ENCODE measurements around the gene CCDC122. TPM values are rescaled to one million over a fixed set of nuclear protein-coding genes. Genes with fewer than 3 reads are reported as not detected.

The CCDC122 gene
- total and polyA plus RNA-seq, 2 donors (not counting 3 experiments of a cell fraction or from before 2014, with no cell fraction given) = 0.57 to 7.5 TPM

- Histone ChIP-seq H4K20me1 (replicated peaks; ENCODE audit: control insufficient read depth, extremely low read depth, insufficient read depth, low read length) (peaks cover 2% of the 10 kb centered on the region), H3K9me3 (replicated peaks; ENCODE audit: control insufficient read depth, insufficient read depth, low read length) (no peaks in the 10 kb centered on the region), H3K36me3 (ENCODE audit: control insufficient read depth in 2 of 2, extremely low read depth in 1 of 2, insufficient read depth in 2 of 2, low read length in 2 of 2) (no peaks in the 10 kb centered on the region), H3K27me3 (ENCODE audit: control insufficient read depth in 2 of 2, insufficient read depth in 2 of 2, low read length in 2 of 2) (no peaks in the 10 kb centered on the region), H3K79me2 (ENCODE audit: control insufficient read depth, insufficient read depth, low read length) (no peaks in the 10 kb centered on the region), H3K9ac (replicated peaks; ENCODE audit: extremely low read depth, insufficient read depth, low read length) (peak within 1 kb of the TSS; percentile 98), H3K4me3 (replicated peaks in 1 of 3; ENCODE audit: insufficient read depth in 1 of 3, low read depth in 1 of 3, low read length in 3 of 3) (peak within 1 kb of the TSS; percentile 71 to 92 (median 76)), H2AFZ (ENCODE audit: low read depth, low read length) (peak within 1 kb of the TSS; percentile 100), H3K27ac (ENCODE audit: insufficient read depth, low read depth, low read length) (peak within 1 kb of the TSS; percentile 90), H3K4me1 (ENCODE audit: control insufficient read depth, extremely low read depth, insufficient read depth, low read length) (peaks cover 11% of the 10 kb centered on the region), H3K9me1 (replicated peaks; ENCODE audit: control insufficient read depth, extremely low read depth, insufficient read depth, low read length) (no peaks in the 10 kb centered on the region), H3K4me2 (ENCODE audit: insufficient read depth, low read length) (peak within 1 kb of the TSS; percentile 91)
- dilution Hi-C loops (cut with MboI; ENCODE audit: extremely low pct_ligation_motif_present, low sequenced_read_pairs) = no loop called here
- DNase-seq (ENCODE audit: low read depth, low spot score) (peak; percentile 28), FAIRE-seq (no peak)
- ChIA-PET CTCF (interaction anchor here (1.0 to 3.1 kb wide), 6 partner anchors 10 to 855 kb away, joined by 3 to 11 read pairs (median 7); no protein-coding TSS in a partner anchor), POLR2A (interaction anchor here (1.2 kb wide), 2 partner anchors 557 to 888 kb away, joined by 3 read pairs; partner anchors contain the start of gene EPSTI1)
- TF ChIP-seq MYC (IDR thresholded peaks at IDR 0.05; ENCODE audit: low read depth, low read length) (no peak), CTCF (IDR thresholded peaks at IDR 0.05; ENCODE audit: extremely low read depth in 1 of 2, insufficient read depth in 1 of 2, low read depth in 1 of 2, low read length in 2 of 2) (no peak), POLR2AphosphoS5 (IDR thresholded peaks at IDR 0.05; ENCODE audit: insufficient read depth, low read depth, low read length) (no peak), MAX (IDR thresholded peaks at IDR 0.05; ENCODE audit: insufficient read depth, insufficient read length) (no peak), EZH2 (IDR thresholded peaks at IDR 0.05; ENCODE audit: borderline replicate concordance, low read depth, low read length, severe bottlenecking) (no peak), POLR2A (IDR thresholded peaks at IDR 0.05; ENCODE audit: low read depth, low read length) (no peak), FOS (IDR thresholded peaks at IDR 0.05; ENCODE audit: borderline replicate concordance, insufficient read depth, low read length) (no peak), JUN (IDR thresholded peaks at IDR 0.05; ENCODE audit: borderline replicate concordance, insufficient read depth, insufficient read length, low read depth) (no peak), GATA2 (IDR thresholded peaks at IDR 0.05; ENCODE audit: insufficient read depth, insufficient read length, low read depth, low read length) (no peak)
- no TSS peak for BruUV-seq (replicated peaks)
- intact Hi-C loops (cut with micrococcal nuclease) = loop anchor here (10.0 kb wide), 1 partner anchor 515 kb away; no protein-coding TSS in a partner anchor
Measured at GRCh38 chr13:43879755-43880181, 228 bp upstream of the CCDC122 start, which contains the start of gene LACC1. Gene LACC1, plus strand, starts transcription at chr13:43879904. Its CDS starts 1,082 bp downstream, at chr13:43880986.

Measured in endothelial cell of umbilical vein (primary cell).